ENCODE measurements around the gene POMGNT2.
"Not testable (repeated sequence)": the region's sequence is repeated elsewhere in the genome, so short reads cannot be mapped to it uniquely, and the experiment has no call there.

The POMGNT2 gene

DNA sequence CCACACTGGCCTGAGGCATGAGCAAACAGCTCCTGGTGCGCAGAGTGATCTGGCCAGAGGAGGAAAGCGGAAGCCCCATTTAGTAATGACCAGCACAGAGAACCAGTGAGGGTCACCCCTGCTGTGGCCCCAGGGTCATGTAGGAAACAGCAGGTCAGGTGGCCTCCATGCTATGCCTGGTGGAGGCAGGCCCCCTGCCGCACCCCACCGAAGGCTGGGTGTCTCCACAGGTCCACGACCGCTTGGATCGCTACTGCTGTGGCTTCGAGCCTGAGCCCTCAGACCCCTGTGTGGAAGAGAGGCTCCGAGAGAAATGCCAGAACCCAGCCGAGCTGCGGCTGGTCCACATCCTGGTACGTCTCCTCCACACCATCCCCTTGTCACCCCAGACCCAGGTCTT, 52.6 kb downstream of the POMGNT2 start:
- DNase-seq (ENCODE audit: low read depth), result no peak
- H3K4me3 ChIP-seq (replicated peaks; ENCODE audit: low read depth, low read length), result no peak overlapping the region
- TF ChIP-seq, protein P1, sequence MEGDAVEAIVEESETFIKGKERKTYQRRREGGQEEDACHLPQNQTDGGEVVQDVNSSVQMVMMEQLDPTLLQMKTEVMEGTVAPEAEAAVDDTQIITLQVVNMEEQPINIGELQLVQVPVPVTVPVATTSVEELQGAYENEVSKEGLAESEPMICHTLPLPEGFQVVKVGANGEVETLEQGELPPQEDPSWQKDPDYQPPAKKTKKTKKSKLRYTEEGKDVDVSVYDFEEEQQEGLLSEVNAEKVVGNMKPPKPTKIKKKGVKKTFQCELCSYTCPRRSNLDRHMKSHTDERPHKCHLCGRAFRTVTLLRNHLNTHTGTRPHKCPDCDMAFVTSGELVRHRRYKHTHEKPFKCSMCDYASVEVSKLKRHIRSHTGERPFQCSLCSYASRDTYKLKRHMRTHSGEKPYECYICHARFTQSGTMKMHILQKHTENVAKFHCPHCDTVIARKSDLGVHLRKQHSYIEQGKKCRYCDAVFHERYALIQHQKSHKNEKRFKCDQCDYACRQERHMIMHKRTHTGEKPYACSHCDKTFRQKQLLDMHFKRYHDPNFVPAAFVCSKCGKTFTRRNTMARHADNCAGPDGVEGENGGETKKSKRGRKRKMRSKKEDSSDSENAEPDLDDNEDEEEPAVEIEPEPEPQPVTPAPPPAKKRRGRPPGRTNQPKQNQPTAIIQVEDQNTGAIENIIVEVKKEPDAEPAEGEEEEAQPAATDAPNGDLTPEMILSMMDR (IDR thresholded peaks at IDR 0.05; ENCODE audit: low read length, missing control alignments), result no peak

DNA sequence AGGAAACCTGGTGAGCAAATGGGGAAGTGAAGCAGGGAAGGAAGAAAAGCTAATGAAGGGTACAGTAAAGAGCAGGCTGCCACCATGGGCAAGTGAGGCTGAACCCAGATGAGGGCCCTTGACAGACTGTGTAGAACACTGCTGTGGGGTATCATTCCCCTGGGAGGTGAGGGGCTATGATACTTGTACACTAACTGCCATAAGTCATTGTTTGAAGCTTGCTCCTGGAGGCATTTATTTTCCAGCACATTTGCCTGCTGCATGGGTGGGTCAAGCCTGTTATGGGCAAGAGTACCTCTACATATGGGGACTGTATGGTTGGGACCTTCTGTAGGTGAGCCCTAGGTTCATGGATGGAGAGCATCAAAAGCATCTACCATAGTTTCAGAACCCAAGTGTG, 57.4 kb downstream of the POMGNT2 start:
- TF ChIP-seq, protein P1 (IDR thresholded peaks at IDR 0.05; ENCODE audit: low read length, missing control alignments), result no peak
- H3K4me3 ChIP-seq (replicated peaks; ENCODE audit: low read depth, low read length), result no peak overlapping the region
- no peak for DNase-seq (ENCODE audit: low read depth)

- no peak overlapping the region for H3K4me3 ChIP-seq (replicated peaks; ENCODE audit: low read depth, low read length)
- TF ChIP-seq, protein P1 (IDR thresholded peaks at IDR 0.05; ENCODE audit: low read length, missing control alignments), result no peak
Observed at GRCh38 chr3:43046583-43046982, 59.3 kb downstream of the POMGNT2 start.

GRCh38 chr3:43045079-43045478, 60.8 kb downstream of the POMGNT2 start:
- DNase-seq (ENCODE audit: low read depth); H3K4me3 ChIP-seq (replicated peaks; ENCODE audit: low read depth, low read length): not testable (repeated sequence)

More at GRCh38 chr3:43046583-43046982, 59.3 kb downstream of the POMGNT2 start:
- DNase-seq (ENCODE audit: low read depth), result no peak

GRCh38 chr3:43043793-43044192, 62.1 kb downstream of the POMGNT2 start:
- DNase-seq (ENCODE audit: low read depth), result no peak
- H3K4me3 ChIP-seq (replicated peaks; ENCODE audit: low read depth, low read length), result no peak overlapping the region
- TF ChIP-seq, protein P1 (IDR thresholded peaks at IDR 0.05; ENCODE audit: low read length, missing control alignments), result no peak

DNA sequence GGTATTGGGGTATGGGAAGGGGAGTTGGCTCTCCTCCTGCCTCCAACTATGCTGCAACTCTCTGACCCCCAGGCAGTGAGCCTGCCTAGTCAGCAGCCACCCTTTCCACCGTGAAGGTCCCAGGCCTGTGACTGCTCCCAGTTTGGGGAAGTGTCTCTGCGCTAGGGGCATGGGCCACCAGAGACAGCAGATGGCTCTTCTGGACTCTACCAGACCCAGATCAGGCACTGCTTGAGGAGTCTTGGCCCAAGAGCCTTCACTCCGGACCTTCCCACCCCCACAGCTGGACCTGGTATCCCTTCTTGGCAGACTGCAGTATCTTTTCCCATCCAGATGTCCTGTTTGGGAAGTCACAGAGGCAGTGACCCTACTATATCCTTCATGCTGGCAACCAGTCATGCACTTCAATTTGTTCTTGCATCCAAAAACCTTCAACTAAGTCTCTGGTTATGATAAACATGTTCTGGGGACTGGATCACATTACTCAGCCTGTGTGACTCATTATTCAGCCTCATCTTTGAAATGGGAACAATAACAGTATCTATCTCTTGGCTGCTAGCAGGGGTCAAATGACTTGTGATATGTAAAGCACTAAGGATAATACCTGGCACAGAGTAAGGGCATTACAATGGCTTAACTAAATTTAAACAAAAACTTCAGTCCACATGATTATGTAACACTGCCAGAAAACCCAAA, 62.7 kb downstream of the POMGNT2 start:
- TF ChIP-seq, protein P1 (IDR thresholded peaks at IDR 0.05; ENCODE audit: low read length, missing control alignments), result no peak
- DNase-seq (ENCODE audit: low read depth), result no peak

GRCh38 chr3:43041517-43041916, 64.4 kb downstream of the POMGNT2 start:
- no peak for DNase-seq (ENCODE audit: low read depth)
- TF ChIP-seq, protein P1 (IDR thresholded peaks at IDR 0.05; ENCODE audit: low read length, missing control alignments), result no peak
- H3K4me3 ChIP-seq (replicated peaks; ENCODE audit: low read depth, low read length), result no peak overlapping the region

More for the DNA sequence above, 62.7 kb downstream of the POMGNT2 start:
- no peak overlapping the region for H3K4me3 ChIP-seq (replicated peaks; ENCODE audit: low read depth, low read length)
